HEK293 (cell line): ENCODE data around the gene SLF1.
A peak's percentile ranks its signal among the peaks of the same experiment; 100 is the strongest.

Experiments used
- EGR2 ChIP-seq: fragments of 450-650 bp; formaldehyde crosslinking; IDR thresholded peaks from 2 replicates; pipeline ENCODE4 v1.5.1; 2016; ENCODE audit warnings: low read depth, missing biosample characterization, missing genetic modification characterization
- FEZF1 ChIP-seq: fragments of 450-650 bp; formaldehyde crosslinking; IDR thresholded peaks from 2 replicates; pipeline ENCODE4 v1.5.1; 2016; ENCODE audit warnings: missing biosample characterization, missing genetic modification characterization
- GFI1B ChIP-seq: fragments of 450-650 bp; formaldehyde crosslinking; IDR thresholded peaks from 2 replicates; pipeline ENCODE4 v1.5.1; 2016; ENCODE audit warnings: missing biosample characterization, missing genetic modification characterization
- HOXD13 ChIP-seq: sonication (generic); formaldehyde crosslinking; IDR thresholded peaks from 2 replicates; pipeline ENCODE4 v1.8.0; 2022; ENCODE audit warnings: missing genetic modification reagents, borderline replicate concordance
- IKZF3 ChIP-seq: fragments of 450-650 bp; IDR thresholded peaks from 2 replicates; pipeline ENCODE4 v1.5.0; 2018; ENCODE audit warnings: missing biosample characterization, mild to moderate bottlenecking, missing genetic modification characterization, moderate library complexity
- KLF8 ChIP-seq: fragments of 450-650 bp; formaldehyde crosslinking; IDR thresholded peaks from 2 replicates; pipeline ENCODE4 v1.5.1; 2016; ENCODE audit warnings: missing biosample characterization, missing genetic modification characterization
- PRDM1 ChIP-seq: fragments of 450-650 bp; formaldehyde crosslinking; IDR thresholded peaks from 2 replicates; pipeline ENCODE4; 2016; ENCODE audit warnings: missing biosample characterization, missing genetic modification characterization
- REST ChIP-seq: fragments of 450-650 bp; formaldehyde crosslinking; IDR thresholded peaks from 2 replicates; pipeline ENCODE4 v1.5.1; 2016; ENCODE audit warnings: missing biosample characterization, missing genetic modification characterization
- SCRT2 ChIP-seq: fragments of 450-650 bp; formaldehyde crosslinking; IDR thresholded peaks from 2 replicates; pipeline ENCODE4 v1.5.1; 2016; ENCODE audit warnings: missing biosample characterization, missing genetic modification characterization
- ZBTB26 ChIP-seq: fragments of 450-650 bp; formaldehyde crosslinking; optimal IDR thresholded peaks from 2 replicates; pipeline ENCODE3; 2016; ENCODE audit warnings: missing biosample characterization, mild to moderate bottlenecking, missing genetic modification characterization
- ZBTB44 ChIP-seq: fragments of 450-650 bp; IDR thresholded peaks from 2 replicates; pipeline ENCODE4 v1.5.1; 2018; ENCODE audit warnings: missing biosample characterization, mild to moderate bottlenecking, missing genetic modification characterization
- ZEB2 ChIP-seq: fragments of 450-650 bp; formaldehyde crosslinking; IDR thresholded peaks from 2 replicates; pipeline ENCODE4 v1.5.1; 2016; ENCODE audit warnings: missing biosample characterization, missing genetic modification characterization
- ZFP69B ChIP-seq: fragments of 450-650 bp; formaldehyde crosslinking; IDR thresholded peaks from 2 replicates; pipeline ENCODE4 v1.5.1; 2016; ENCODE audit warnings: missing biosample characterization, missing genetic modification characterization
- ZNF175 ChIP-seq: fragments of 450-650 bp; formaldehyde crosslinking; IDR thresholded peaks from 2 replicates; pipeline ENCODE4 v1.5.1; 2016; ENCODE audit warnings: missing biosample characterization, missing genetic modification characterization
- ZNF19 ChIP-seq: fragments of 450-650 bp; formaldehyde crosslinking; IDR thresholded peaks from 2 replicates; pipeline ENCODE4; 2016; ENCODE audit warnings: missing biosample characterization, missing genetic modification characterization, low read depth
- ZNF2 ChIP-seq: fragments of 450-650 bp; formaldehyde crosslinking; IDR thresholded peaks from 2 replicates; pipeline ENCODE4 v1.5.1; 2016; ENCODE audit warnings: missing biosample characterization, missing genetic modification characterization
- ZNF335 ChIP-seq: fragments of 450-650 bp; formaldehyde crosslinking; conservative IDR thresholded peaks from 2 replicates; pipeline ENCODE4 v1.5.1; 2016; ENCODE audit warnings: missing biosample characterization, missing genetic modification characterization
- ZNF433 ChIP-seq: fragments of 450-650 bp; formaldehyde crosslinking; IDR thresholded peaks from 2 replicates; pipeline ENCODE4 v1.5.1; 2016; ENCODE audit warnings: missing biosample characterization, missing genetic modification characterization, low read depth
- ZNF514 ChIP-seq: fragments of 450-650 bp; formaldehyde crosslinking; IDR thresholded peaks from 2 replicates; pipeline ENCODE4 v1.5.1; 2016; ENCODE audit warnings: missing biosample characterization, missing genetic modification characterization
- ZNF629 ChIP-seq: fragments of 450-650 bp; formaldehyde crosslinking; IDR thresholded peaks from 2 replicates; pipeline ENCODE4 v1.5.1; 2017; ENCODE audit warnings: missing biosample characterization, missing genetic modification characterization
- ZNF76 ChIP-seq: fragments of 450-650 bp; formaldehyde crosslinking; IDR thresholded peaks from 2 replicates; pipeline ENCODE4; 2016; ENCODE audit warnings: low read depth, missing biosample characterization, missing genetic modification characterization, borderline replicate concordance
- ZNF777 ChIP-seq: fragments of 450-650 bp; formaldehyde crosslinking; IDR thresholded peaks from 2 replicates; pipeline ENCODE4 v1.5.1; 2017; ENCODE audit warnings: missing biosample characterization, missing genetic modification characterization, borderline replicate concordance
- ZNF830 ChIP-seq: fragments of 450-650 bp; IDR thresholded peaks from 2 replicates; pipeline ENCODE4 v1.5.0; 2018; ENCODE audit warnings: missing biosample characterization, missing genetic modification characterization, low read depth, mild to moderate bottlenecking, moderate library complexity
- ZSCAN23 ChIP-seq: fragments of 450-650 bp; formaldehyde crosslinking; IDR thresholded peaks from 2 replicates; pipeline ENCODE4 v1.5.1; 2016; ENCODE audit warnings: missing biosample characterization, missing genetic modification characterization
- ZSCAN30 ChIP-seq: fragments of 450-650 bp; IDR thresholded peaks from 2 replicates; pipeline ENCODE4 v1.5.1; 2018; ENCODE audit warnings: missing biosample characterization, mild to moderate bottlenecking, missing genetic modification characterization, moderate library complexity
- TF ChIP-seq, protein P1 (sequence below): fragments of 450-650 bp; formaldehyde crosslinking; IDR thresholded peaks from 2 replicates; pipeline ENCODE4 v1.5.1; 2016; ENCODE audit warnings: missing biosample characterization, missing genetic modification characterization
- TF ChIP-seq, protein P2 (sequence below): fragments of 450-650 bp; formaldehyde crosslinking; IDR thresholded peaks from 2 replicates; pipeline ENCODE4 v1.5.1; 2016; ENCODE audit warnings: missing biosample characterization, missing genetic modification characterization
- TF ChIP-seq, protein P3 (sequence below): fragments of 450-650 bp; formaldehyde crosslinking; IDR thresholded peaks from 2 replicates; pipeline ENCODE4 v1.5.1; 2016; ENCODE audit warnings: missing biosample characterization, missing genetic modification characterization

Gene SLF1

DNA sequence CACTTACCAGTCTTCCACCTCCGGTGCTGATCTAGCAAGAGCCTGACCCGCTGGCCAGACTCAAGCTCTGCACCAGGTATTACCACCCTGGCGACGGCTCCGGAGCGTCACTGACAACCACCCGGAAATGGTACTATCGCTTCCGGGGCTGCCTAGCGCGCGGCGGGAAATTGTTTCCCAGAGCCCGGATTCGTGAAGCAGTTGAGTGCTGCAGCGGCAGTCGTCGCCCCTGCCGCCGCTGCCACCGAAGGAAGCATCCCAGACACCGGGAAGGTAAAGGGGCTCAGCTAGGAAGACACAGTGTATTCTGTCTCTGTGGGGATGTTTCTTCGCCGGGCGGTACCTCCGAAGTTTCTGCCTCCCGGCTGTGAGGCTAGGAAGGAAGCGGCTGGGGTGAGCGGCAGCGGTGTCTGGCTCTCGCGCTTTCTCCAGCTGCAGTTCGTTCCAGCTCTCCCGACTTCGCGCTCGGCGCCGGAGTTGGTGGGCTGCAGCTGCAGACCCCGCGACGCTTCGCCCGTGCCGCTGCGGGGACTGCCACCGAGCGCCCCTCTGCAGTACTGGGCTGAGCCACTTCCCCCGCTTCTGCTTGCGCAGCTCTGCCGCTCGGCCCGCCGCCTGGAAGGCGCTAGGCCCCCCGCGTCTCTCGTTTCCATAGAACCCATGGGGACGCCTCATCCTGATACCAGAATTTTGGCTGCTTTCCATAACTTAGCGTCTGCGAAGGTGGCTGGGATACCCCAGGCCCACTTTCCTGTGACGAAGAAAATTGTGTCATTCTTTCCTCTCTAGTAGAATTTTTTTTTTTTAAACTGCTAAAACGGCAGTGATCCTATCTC, at the start of gene SLF1, which contains the start of gene KIAA0825 (continued):
- TF ChIP-seq EGR2 (tag by site-specific recombination) (no peak), ZNF2 (peak; percentile 90; the same call in 1 of the 2 replicates), PRDM1 (0 out of 2 replicates have a peak, but pooled peaks have one; percentile 4), ZSCAN30 (tag by site-specific recombination) (peak; percentile 19; the same call in 1 of the 2 replicates), ZNF335 (tag by site-specific recombination) (peak; percentile 76), IKZF3 (peak; percentile 29), ZBTB26 (tag by site-specific recombination) (peak; percentile 45), KLF8 (tag by site-specific recombination) (no peak), FEZF1 (0 out of 2 replicates have a peak, but pooled peaks have one; percentile 42), ZNF777 (tag by site-specific recombination) (peak; percentile 14; the same call in 1 of the 2 replicates), ZNF433 (tag by site-specific recombination) (no peak), SCRT2 (no peak), ZNF19 (tag by site-specific recombination) (no peak), GFI1B (tag by site-specific recombination) (0 out of 2 replicates have a peak, but pooled peaks have one; percentile 11), ZSCAN23 (tag by site-specific recombination) (no peak), ZEB2 (tag by site-specific recombination) (0 out of 2 replicates have a peak, but pooled peaks have one; percentile 61), ZBTB44 (tag by site-specific recombination) (0 out of 2 replicates have a peak, but pooled peaks have one; percentile 39), HOXD13 (CRISPR knock-in tag) (no peak), ZNF175 (tag by site-specific recombination) (no peak), ZFP69B (tag by site-specific recombination) (no peak), REST (tag by site-specific recombination) (0 out of 2 replicates have a peak, but pooled peaks have one; percentile 50), ZNF76 (tag by site-specific recombination) (peak; percentile 76; the same call in 1 of the 2 replicates), ZNF629 (tag by site-specific recombination) (peak; percentile 70), ZNF830 (tag by site-specific recombination) (no peak), ZNF514 (tag by site-specific recombination) (no peak)
- TF ChIP-seq, protein P1, sequence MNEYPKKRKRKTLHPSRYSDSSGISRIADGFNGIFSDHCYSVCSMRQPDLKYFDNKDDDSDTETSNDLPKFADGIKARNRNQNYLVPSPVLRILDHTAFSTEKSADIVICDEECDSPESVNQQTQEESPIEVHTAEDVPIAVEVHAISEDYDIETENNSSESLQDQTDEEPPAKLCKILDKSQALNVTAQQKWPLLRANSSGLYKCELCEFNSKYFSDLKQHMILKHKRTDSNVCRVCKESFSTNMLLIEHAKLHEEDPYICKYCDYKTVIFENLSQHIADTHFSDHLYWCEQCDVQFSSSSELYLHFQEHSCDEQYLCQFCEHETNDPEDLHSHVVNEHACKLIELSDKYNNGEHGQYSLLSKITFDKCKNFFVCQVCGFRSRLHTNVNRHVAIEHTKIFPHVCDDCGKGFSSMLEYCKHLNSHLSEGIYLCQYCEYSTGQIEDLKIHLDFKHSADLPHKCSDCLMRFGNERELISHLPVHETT (tag by site-specific recombination), result 0 out of 2 replicates have a peak, but pooled peaks have one; percentile 19
- TF ChIP-seq, protein P2, sequence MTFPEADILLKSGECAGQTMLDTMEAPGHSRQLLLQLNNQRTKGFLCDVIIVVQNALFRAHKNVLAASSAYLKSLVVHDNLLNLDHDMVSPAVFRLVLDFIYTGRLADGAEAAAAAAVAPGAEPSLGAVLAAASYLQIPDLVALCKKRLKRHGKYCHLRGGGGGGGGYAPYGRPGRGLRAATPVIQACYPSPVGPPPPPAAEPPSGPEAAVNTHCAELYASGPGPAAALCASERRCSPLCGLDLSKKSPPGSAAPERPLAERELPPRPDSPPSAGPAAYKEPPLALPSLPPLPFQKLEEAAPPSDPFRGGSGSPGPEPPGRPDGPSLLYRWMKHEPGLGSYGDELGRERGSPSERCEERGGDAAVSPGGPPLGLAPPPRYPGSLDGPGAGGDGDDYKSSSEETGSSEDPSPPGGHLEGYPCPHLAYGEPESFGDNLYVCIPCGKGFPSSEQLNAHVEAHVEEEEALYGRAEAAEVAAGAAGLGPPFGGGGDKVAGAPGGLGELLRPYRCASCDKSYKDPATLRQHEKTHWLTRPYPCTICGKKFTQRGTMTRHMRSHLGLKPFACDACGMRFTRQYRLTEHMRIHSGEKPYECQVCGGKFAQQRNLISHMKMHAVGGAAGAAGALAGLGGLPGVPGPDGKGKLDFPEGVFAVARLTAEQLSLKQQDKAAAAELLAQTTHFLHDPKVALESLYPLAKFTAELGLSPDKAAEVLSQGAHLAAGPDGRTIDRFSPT (tag by site-specific recombination), result no peak
- TF ChIP-seq, protein P3, sequence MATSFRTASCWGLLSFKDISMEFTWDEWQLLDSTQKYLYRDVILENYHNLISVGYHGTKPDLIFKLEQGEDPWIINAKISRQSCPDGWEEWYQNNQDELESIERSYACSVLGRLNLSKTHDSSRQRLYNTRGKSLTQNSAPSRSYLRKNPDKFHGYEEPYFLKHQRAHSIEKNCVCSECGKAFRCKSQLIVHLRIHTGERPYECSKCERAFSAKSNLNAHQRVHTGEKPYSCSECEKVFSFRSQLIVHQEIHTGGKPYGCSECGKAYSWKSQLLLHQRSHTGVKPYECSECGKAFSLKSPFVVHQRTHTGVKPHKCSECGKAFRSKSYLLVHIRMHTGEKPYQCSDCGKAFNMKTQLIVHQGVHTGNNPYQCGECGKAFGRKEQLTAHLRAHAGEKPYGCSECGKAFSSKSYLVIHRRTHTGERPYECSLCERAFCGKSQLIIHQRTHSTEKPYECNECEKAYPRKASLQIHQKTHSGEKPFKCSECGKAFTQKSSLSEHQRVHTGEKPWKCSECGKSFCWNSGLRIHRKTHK (tag by site-specific recombination), result no peak
